ENCODE data around the gene CCDC12.

The CCDC12 gene

DNA sequence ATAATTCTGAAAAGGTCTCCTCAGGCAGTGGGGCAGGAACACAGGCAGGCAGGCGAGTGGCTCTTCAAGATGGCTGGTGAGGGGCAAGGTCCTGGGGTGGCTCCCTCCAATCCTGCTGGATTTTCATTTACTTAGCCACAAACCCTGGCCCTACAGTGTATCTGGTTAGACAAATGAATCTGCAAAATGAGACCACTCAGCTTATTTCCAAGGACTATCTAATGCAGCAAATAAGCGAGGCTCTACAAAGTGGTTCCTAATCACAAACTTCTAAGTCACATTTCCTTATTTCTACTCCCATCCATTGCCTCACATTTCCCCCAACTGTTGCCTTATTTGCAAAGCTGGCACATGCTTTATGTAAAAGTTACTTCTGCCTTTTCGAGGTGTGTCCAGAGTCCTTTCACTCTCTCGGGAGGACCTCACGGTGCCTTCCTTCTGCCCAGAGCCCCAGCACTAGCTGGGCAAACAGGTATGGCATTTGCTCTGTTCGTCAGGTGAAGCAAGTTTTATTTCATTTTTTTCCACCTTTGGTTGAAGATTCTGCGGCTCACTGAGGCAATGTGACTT is 40.5 kb downstream of the CCDC12 start:
- H3K4me3 ChIP-seq (ENCODE audit: low read depth, low read length), result no peak overlapping the region
- DNase-seq (ENCODE audit: low read depth), result no peak
- TF ChIP-seq, protein P1, sequence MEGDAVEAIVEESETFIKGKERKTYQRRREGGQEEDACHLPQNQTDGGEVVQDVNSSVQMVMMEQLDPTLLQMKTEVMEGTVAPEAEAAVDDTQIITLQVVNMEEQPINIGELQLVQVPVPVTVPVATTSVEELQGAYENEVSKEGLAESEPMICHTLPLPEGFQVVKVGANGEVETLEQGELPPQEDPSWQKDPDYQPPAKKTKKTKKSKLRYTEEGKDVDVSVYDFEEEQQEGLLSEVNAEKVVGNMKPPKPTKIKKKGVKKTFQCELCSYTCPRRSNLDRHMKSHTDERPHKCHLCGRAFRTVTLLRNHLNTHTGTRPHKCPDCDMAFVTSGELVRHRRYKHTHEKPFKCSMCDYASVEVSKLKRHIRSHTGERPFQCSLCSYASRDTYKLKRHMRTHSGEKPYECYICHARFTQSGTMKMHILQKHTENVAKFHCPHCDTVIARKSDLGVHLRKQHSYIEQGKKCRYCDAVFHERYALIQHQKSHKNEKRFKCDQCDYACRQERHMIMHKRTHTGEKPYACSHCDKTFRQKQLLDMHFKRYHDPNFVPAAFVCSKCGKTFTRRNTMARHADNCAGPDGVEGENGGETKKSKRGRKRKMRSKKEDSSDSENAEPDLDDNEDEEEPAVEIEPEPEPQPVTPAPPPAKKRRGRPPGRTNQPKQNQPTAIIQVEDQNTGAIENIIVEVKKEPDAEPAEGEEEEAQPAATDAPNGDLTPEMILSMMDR (conservative IDR thresholded peaks at IDR 0.05; ENCODE audit: low read depth, low read length), result no peak

DNA sequence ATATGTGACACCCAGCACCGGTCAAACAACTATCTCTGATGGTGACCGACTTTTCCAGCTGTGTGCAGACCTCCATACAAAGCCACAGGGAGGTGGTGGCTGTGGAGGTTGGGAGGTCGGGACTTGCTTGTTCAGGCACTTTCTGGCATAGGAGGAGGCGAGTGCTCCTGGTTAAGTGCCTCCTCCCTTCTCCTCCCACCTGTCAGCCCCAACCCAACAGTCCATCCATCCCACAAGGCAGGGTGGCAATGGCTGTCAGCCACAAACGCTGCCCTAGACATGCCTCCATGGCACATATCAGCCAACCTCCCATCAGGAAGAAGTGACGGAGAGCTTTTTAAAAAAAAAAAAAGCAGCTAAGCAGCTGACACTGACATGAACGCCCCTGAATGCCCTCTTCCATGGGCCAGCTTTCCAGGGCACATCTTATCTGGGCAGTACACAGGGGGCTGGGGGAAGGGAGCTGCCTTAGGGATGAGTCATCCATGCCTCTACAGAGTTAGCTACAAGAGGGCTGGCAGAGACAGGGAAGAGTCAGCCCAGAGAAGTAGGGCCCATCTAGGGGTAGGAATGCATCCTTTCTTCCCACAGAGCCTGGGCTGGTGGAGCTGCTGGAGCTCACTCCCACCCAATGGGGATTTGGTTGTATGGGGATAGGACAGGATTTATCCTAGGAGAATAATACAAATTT is 41.2 kb downstream of the CCDC12 start:
- H3K4me3 ChIP-seq (ENCODE audit: low read depth, low read length), result no peak overlapping the region
- TF ChIP-seq, protein P1 (conservative IDR thresholded peaks at IDR 0.05; ENCODE audit: low read depth, low read length), result peak; percentile 92
- peak; percentile 98 for DNase-seq (ENCODE audit: low read depth)

DNA sequence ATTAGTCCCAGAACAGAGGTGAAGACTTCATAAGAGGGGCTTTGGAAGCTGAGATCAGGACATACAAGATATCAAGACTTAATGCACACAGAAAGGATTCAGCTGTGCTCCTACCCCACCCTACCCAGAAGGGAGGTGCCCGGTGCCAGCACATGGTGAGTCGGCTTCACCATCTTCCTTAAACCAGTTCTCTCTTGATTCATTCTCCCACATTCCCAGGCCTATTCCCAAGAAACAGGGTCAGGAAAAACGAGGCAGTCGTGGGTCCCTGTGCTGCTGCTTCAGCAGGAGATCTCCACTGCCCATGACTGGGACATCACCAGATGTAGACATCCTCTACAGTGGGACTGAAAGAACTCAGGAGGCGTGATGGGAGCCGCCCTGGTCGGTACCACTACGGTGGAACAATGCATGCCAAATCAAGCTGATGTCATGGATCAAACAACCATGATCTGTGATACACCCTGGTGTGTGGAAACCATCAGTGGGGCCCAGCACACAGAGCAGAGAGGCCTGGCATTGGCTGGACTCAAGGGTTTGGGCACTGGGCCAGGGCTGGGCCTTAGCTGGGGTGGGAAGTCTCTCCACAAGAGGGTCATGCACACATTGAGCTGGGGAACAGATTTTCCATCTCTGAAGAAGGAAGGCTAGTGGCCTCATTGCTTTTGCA is 41.9 kb downstream of the CCDC12 start:
- H3K4me3 ChIP-seq (ENCODE audit: low read depth, low read length), result no peak overlapping the region
- TF ChIP-seq, protein P1 (conservative IDR thresholded peaks at IDR 0.05; ENCODE audit: low read depth, low read length), result no peak
- peak; percentile 41 for DNase-seq (ENCODE audit: low read depth)

DNA sequence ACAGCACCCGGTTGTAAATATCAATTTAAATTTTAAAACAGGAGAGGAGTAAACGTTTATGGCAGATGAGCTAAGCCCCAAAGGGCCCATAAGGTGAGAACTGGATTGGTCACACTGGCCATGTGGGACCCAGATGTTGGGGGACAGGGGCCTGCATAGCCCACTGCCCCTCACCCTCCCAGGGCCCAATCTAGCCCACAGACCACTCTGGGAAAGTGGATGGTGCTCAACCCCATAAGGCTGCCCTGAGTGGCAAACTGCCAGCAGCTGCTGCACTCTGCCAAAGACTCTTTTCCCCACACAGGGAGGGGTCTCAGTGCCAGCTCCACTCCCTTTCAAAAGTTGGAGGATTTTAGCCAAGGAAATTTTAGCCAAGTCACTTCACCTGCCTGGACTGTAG is 42.5 kb downstream of the CCDC12 start:
- DNase-seq (ENCODE audit: low read depth), result no peak

DNA sequence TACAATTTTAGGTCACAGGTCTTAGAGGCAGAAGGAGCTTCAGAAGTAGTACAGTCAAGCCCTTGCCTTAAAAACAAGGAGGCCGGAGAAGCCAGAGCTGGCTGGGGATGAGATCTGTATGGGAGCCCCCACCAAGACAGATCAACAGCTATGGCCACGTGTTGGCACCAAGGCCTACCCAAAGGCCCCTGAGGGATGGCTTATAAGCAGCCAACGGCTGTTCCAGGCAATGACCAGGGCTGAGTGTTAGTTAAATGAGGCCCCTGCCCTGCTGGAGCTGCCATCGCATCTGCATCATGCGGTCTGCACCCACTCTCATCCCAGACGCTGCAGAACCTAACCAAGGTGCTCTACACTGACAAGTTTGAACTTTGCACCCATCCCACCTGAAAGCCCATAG is 43.3 kb downstream of the CCDC12 start:
- TF ChIP-seq, protein P1 (conservative IDR thresholded peaks at IDR 0.05; ENCODE audit: low read depth, low read length), result no peak
- H3K4me3 ChIP-seq (ENCODE audit: low read depth, low read length), result no peak overlapping the region
- DNase-seq (ENCODE audit: low read depth), result no peak

More for the DNA sequence above, 42.5 kb downstream of the CCDC12 start:
- TF ChIP-seq, protein P1 (conservative IDR thresholded peaks at IDR 0.05; ENCODE audit: low read depth, low read length), result no peak
- H3K4me3 ChIP-seq (ENCODE audit: low read depth, low read length), result no peak overlapping the region

DNA sequence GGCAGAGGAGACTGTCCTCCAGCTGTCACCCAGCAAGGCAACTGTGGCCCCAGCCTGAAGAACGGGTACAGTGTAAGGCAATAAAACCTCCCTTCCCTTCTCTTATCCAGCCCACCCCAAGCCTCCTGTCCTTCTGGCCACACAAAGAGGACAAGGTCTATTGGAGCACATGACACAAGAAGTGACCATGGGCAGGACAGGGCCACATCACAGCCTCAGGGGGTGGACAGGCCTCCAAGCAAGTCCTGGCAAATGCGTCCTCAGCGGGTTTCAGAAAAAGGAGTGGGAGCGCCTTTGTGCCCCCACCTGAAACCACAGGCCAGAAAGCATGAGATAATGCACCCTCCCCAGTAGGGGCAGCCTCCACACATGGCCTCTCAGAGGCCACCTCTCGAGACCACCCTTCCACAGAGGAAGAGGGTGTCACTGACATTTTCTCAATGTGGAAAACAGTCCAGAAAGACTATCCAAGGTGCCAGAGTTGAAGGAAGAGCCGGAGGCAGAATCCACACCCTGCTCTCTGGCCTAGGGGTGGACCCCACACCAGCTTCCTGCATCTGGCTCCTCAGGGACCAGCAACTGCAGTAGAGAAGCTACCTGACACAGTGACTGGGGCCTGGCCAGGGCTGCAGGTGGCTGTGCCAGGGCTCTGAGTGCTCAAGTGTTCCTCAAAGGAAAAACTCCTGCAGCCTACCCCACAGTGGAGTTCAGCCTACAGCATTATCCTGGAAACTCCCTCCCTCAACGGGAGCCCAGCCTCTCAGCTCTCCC is 43.9 kb downstream of the CCDC12 start:
- TF ChIP-seq, protein P1 (conservative IDR thresholded peaks at IDR 0.05; ENCODE audit: low read depth, low read length), result no peak
- H3K4me3 ChIP-seq (ENCODE audit: low read depth, low read length), result no peak overlapping the region
- no peak for DNase-seq (ENCODE audit: low read depth)

Measured in choroid plexus epithelial cell (primary cell).